ENCODE measurements around the gene CFAP299. TPM values are rescaled to one million over a fixed set of nuclear protein-coding genes. Genes with fewer than 3 reads are reported as not detected.

Gene CFAP299
- total RNA-seq, 1 experiment from 2014 or later: not detected

DNA sequence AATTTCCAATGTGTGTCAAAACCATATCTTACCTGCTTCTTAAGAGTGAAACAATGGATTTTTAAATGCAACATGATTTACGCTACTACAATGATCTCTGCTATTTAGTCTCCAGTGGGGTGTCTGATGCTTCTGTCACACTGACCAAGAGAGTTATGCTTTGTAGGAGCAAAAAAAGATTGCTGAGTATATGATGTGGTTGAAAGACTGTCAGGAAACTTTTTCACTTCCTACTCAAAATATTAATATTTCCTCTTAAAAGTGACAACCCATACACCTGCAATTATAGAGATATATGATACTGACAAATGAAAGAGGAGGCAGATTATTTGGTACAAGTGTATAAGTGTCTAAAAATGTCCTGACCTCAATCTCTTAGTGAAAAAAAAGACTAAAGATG, 589.8 kb downstream of the CFAP299 start:
- ChIA-PET RAD21 (ENCODE audit: low non-redundant PET in 1 of 2, low total read pairs in 2 of 2, uncharacterized antibody in 2 of 2, unreplicated experiment in 2 of 2) (no interaction called here), CTCF (no interaction called here), POLR2A (no interaction called here)
- ATAC-seq: no peak
- Histone ChIP-seq H3K4me2 (ENCODE audit: low read length) (no peak overlapping the region), H3K9me3 (ENCODE audit: control insufficient read depth in 1 of 2, insufficient read depth in 1 of 2, low read depth in 1 of 2, low read length in 2 of 2) (no peaks in the 10 kb centered on the region), H3K9ac (ENCODE audit: low read length) (no peak overlapping the region), H3K36me3 (ENCODE audit: control insufficient read depth in 1 of 2, insufficient read depth in 2 of 2, low read length in 2 of 2) (no peaks in the 10 kb centered on the region), H2AFZ (ENCODE audit: low read depth, low read length, poor library complexity, severe bottlenecking) (no peak overlapping the region), H4K20me1 (ENCODE audit: insufficient read depth) (no peaks in the 10 kb centered on the region), H3K27ac (ENCODE audit: low read depth, low read length) (no peak overlapping the region), H3K27me3 (ENCODE audit: insufficient read depth, low read length) (peaks cover 12% of the 10 kb centered on the region), H3K9me2 (ENCODE audit: insufficient read depth) (no peaks in the 10 kb centered on the region), H3K79me2 (ENCODE audit: insufficient read depth, low read length) (no peaks in the 10 kb centered on the region), H3K4me1 (ENCODE audit: control insufficient read depth in 1 of 2, insufficient read depth in 2 of 2, low read length in 2 of 2) (no peaks in the 10 kb centered on the region), H3K4me3 (replicated peaks in 1 of 2; ENCODE audit: low read depth in 1 of 2, low read length in 2 of 2) (no peak overlapping the region)
- intact Hi-C loops (cut with micrococcal nuclease): no loop called here
- TF ChIP-seq TCF7L2 (IDR thresholded peaks at IDR 0.05; ENCODE audit: borderline replicate concordance, extremely low read depth, insufficient read depth, insufficient read length): no peak
- BruUV-seq (replicated peaks): no TSS peak
- DNase-seq (ENCODE audit: low read depth, low spot score): no peak

DNA sequence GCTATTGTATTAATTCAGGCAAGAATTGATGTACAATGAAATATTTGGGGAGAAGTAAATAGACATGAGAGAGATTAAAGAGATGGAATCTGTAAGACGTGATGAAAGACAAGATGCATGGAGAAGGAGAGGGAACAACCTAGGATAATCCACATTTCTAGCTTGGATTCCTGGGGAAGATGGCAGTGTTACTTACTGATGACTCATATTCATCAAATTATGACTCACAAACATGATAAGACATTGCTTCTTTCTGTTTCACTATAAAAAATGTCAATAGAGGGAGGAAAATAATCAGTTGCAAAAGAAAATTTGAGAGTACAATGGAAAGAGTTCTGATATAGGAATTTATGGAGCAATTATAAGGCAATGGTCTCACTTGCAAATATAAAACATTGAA, 590.9 kb downstream of the CFAP299 start:
- no peaks in the 10 kb centered on the region for H3K4me1 ChIP-seq (ENCODE audit: control insufficient read depth in 1 of 2, insufficient read depth in 2 of 2, low read length in 2 of 2)
- intact Hi-C loops (cut with micrococcal nuclease): no loop called here
- H2AFZ ChIP-seq (ENCODE audit: low read depth, low read length, poor library complexity, severe bottlenecking): no peak overlapping the region
- ChIA-PET POLR2A (no interaction called here), CTCF (no interaction called here), RAD21 (ENCODE audit: low non-redundant PET in 1 of 2, low total read pairs in 2 of 2, uncharacterized antibody in 2 of 2, unreplicated experiment in 2 of 2) (no interaction called here)
- ATAC-seq (no peak), DNase-seq (ENCODE audit: low read depth, low spot score) (no peak)
- H3K9me3 ChIP-seq (ENCODE audit: control insufficient read depth in 1 of 2, insufficient read depth in 1 of 2, low read depth in 1 of 2, low read length in 2 of 2): no peaks in the 10 kb centered on the region
- no peaks in the 10 kb centered on the region for H3K36me3 ChIP-seq (ENCODE audit: control insufficient read depth in 1 of 2, insufficient read depth in 2 of 2, low read length in 2 of 2)
- H3K4me3 ChIP-seq (replicated peaks in 1 of 2; ENCODE audit: low read depth in 1 of 2, low read length in 2 of 2): no peak overlapping the region
- no peaks in the 10 kb centered on the region for H3K79me2 ChIP-seq (ENCODE audit: insufficient read depth, low read length)
- H3K27me3 ChIP-seq (ENCODE audit: insufficient read depth, low read length): peaks cover 4% of the 10 kb centered on the region
- no peak overlapping the region for H3K9ac ChIP-seq (ENCODE audit: low read length)
- H3K27ac ChIP-seq (ENCODE audit: low read depth, low read length): no peak overlapping the region
- TF ChIP-seq POLR2AphosphoS5 (IDR thresholded peaks at IDR 0.05; ENCODE audit: low read depth, low read length): no peak
- H4K20me1 ChIP-seq (ENCODE audit: insufficient read depth): no peaks in the 10 kb centered on the region
- H3K4me2 ChIP-seq (ENCODE audit: low read length): no peak overlapping the region
- no peaks in the 10 kb centered on the region for H3K9me2 ChIP-seq (ENCODE audit: insufficient read depth)
- no TSS peak for BruUV-seq (replicated peaks)

DNA sequence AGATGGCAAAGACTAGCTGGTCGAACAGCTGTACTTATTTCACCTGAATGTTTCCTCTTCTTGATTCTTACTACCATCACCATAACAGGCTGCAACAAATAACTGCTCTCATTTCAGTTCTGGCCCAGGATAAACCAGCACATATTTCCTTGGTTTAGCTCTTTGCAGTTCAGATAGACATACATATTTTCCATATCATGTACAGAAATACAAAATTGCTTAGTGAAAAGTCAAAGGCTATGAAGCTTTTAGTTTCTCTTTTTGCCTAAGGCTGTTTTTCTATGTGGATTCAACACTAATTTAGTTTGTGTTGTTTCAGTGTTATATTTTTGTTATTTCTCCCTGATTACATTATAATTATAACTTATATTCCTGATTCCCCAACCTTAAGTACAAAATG, 591.4 kb downstream of the CFAP299 start:
- Histone ChIP-seq H3K9me2 (ENCODE audit: insufficient read depth) (no peaks in the 10 kb centered on the region), H3K9me3 (ENCODE audit: control insufficient read depth in 1 of 2, insufficient read depth in 1 of 2, low read depth in 1 of 2, low read length in 2 of 2) (no peaks in the 10 kb centered on the region), H3K4me1 (ENCODE audit: control insufficient read depth in 1 of 2, insufficient read depth in 2 of 2, low read length in 2 of 2) (no peaks in the 10 kb centered on the region), H4K20me1 (ENCODE audit: insufficient read depth) (no peaks in the 10 kb centered on the region), H3K36me3 (ENCODE audit: control insufficient read depth in 1 of 2, insufficient read depth in 2 of 2, low read length in 2 of 2) (no peaks in the 10 kb centered on the region), H2AFZ (ENCODE audit: low read depth, low read length, poor library complexity, severe bottlenecking) (no peak overlapping the region), H3K79me2 (ENCODE audit: insufficient read depth, low read length) (no peaks in the 10 kb centered on the region), H3K27me3 (ENCODE audit: insufficient read depth, low read length) (no peaks in the 10 kb centered on the region; the same call in 1 of the 2 replicates), H3K27ac (ENCODE audit: low read depth, low read length) (no peak overlapping the region), H3K4me2 (ENCODE audit: low read length) (no peak overlapping the region), H3K4me3 (replicated peaks in 1 of 2; ENCODE audit: low read depth in 1 of 2, low read length in 2 of 2) (no peak overlapping the region), H3K9ac (ENCODE audit: low read length) (no peak overlapping the region)
- intact Hi-C loops (cut with micrococcal nuclease): no loop called here
- ATAC-seq (no peak), DNase-seq (ENCODE audit: low read depth, low spot score) (no peak)
- RAD21 ChIA-PET (ENCODE audit: low non-redundant PET in 1 of 2, low total read pairs in 2 of 2, uncharacterized antibody in 2 of 2, unreplicated experiment in 2 of 2): no interaction called here
- BruUV-seq (replicated peaks): no TSS peak
- POLR2A ChIA-PET: no interaction called here
- TF ChIP-seq TCF7L2 (IDR thresholded peaks at IDR 0.05; ENCODE audit: borderline replicate concordance, extremely low read depth, insufficient read depth, insufficient read length): no peak
- TF ChIP-seq, protein P1, sequence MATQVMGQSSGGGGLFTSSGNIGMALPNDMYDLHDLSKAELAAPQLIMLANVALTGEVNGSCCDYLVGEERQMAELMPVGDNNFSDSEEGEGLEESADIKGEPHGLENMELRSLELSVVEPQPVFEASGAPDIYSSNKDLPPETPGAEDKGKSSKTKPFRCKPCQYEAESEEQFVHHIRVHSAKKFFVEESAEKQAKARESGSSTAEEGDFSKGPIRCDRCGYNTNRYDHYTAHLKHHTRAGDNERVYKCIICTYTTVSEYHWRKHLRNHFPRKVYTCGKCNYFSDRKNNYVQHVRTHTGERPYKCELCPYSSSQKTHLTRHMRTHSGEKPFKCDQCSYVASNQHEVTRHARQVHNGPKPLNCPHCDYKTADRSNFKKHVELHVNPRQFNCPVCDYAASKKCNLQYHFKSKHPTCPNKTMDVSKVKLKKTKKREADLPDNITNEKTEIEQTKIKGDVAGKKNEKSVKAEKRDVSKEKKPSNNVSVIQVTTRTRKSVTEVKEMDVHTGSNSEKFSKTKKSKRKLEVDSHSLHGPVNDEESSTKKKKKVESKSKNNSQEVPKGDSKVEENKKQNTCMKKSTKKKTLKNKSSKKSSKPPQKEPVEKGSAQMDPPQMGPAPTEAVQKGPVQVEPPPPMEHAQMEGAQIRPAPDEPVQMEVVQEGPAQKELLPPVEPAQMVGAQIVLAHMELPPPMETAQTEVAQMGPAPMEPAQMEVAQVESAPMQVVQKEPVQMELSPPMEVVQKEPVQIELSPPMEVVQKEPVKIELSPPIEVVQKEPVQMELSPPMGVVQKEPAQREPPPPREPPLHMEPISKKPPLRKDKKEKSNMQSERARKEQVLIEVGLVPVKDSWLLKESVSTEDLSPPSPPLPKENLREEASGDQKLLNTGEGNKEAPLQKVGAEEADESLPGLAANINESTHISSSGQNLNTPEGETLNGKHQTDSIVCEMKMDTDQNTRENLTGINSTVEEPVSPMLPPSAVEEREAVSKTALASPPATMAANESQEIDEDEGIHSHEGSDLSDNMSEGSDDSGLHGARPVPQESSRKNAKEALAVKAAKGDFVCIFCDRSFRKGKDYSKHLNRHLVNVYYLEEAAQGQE (IDR thresholded peaks at IDR 0.05; ENCODE audit: low read depth): no peak
- CTCF ChIA-PET: no interaction called here

All from HCT116 (cell line).